Measurements from ENCODE around the gene NOC2L. TPM values are rescaled to one million over a fixed set of nuclear protein-coding genes. Genes with fewer than 3 reads are reported as not detected.

The NOC2L gene
- total and polyA plus RNA-seq, 12 donors = 38.3 to 64.8 (median 43.5) TPM

- 0% methylated on average over 83 to 118 of the region's 120 CpGs for WGBS, 2 donors
- H3K9me3 ChIP-seq = no peaks in the 10 kb centered on the region
- ATAC-seq (peak in 1 of 8 donors; percentile 4), DNase-seq (peak in 1 of 2 donors; percentile 48)
- intact Hi-C loops (cut with DNase I) = no loop called here
- H3K27ac ChIP-seq = peak overlapping the region in 2 of 10 donors; percentile 15 to 44
- peaks cover 19 to 48% (median 32%) of the 10 kb centered on the region in 9 donors for H3K4me1 ChIP-seq
- H3K36me3 ChIP-seq = no peaks in the 10 kb centered on the region
- H3K4me3 ChIP-seq = peak overlapping the region; percentile 25 to 63 (median 52)
- TF ChIP-seq CTCF (IDR thresholded peaks at IDR 0.05) = peak in 3 of 9 donors; percentile 23 to 29 (median 27)
- peaks cover 16 to 97% (median 86%) of the 10 kb centered on the region in 7 donors for H3K27me3 ChIP-seq
Measured at GRCh38 chr1:924656-925560, 34.1 kb downstream of the NOC2L start.

GRCh38 chr1:923991-924655, 34.9 kb downstream of the NOC2L start:
- H3K4me1 ChIP-seq = peaks cover 19 to 52% (median 32%) of the 10 kb centered on the region in 9 donors

GRCh38 chr1:923131-923990, 35.7 kb downstream of the NOC2L start, which contains the start of gene SAMD11:
SAMD11 (plus strand) TSS chr1:923923; CDS start chr1:924432, 509 bp downstream.
- Histone ChIP-seq H3K9me3 (no peaks in the 10 kb centered on the region), H3K4me1 (peaks cover 19 to 52% (median 32%) of the 10 kb centered on the region in 9 donors), H3K36me3 (no peaks in the 10 kb centered on the region), H3K27me3 (peaks cover 23 to 97% (median 87%) of the 10 kb centered on the region in 7 donors), H3K27ac (peak within 1 kb of the TSS in 2 of 10 donors; percentile 15 to 44), H3K4me3 (peak within 1 kb of the TSS; percentile 25 to 63 (median 52))
- peak; percentile 35 to 73 (median 61) for ATAC-seq
- intact Hi-C loops (cut with DNase I) = no loop called here
- peak; percentile 86 to 87 for DNase-seq
- no peak for TF ChIP-seq CTCF (IDR thresholded peaks at IDR 0.05)
- WGBS, 2 donors = 4 to 7% methylated on average over 70 to 72 of the region's 72 CpGs

More at GRCh38 chr1:923991-924655, 34.9 kb downstream of the NOC2L start:
- no peak for TF ChIP-seq CTCF (IDR thresholded peaks at IDR 0.05)
- no peaks in the 10 kb centered on the region for H3K9me3 ChIP-seq
- peak overlapping the region in 2 of 10 donors; percentile 4 to 44 for H3K27ac ChIP-seq
- DNase-seq (no peak), ATAC-seq (no peak)
- intact Hi-C loops (cut with DNase I) = no loop called here
- 1% methylated on average over 64 to 98 of the region's 98 CpGs for WGBS, 2 donors
- H3K4me3 ChIP-seq = peak overlapping the region; percentile 25 to 63 (median 52)
- peaks cover 23 to 97% (median 86%) of the 10 kb centered on the region in 7 donors for H3K27me3 ChIP-seq
- no peaks in the 10 kb centered on the region for H3K36me3 ChIP-seq
